HAP-1 (cell line): ENCODE results near the gene TCL1A.

Source experiments
- DNase-seq, 2 experiments: peaks; one replicate each; pipeline ENCODE4 v3.0.0-alpha.2; 2016 to 2020; ENCODE audit warnings: low spot score in 2 of 2
- H3K27me3 ChIP-seq: fragments of 250-450 bp; sonication (Bioruptor Pico); 2 replicates; pipeline ENCODE4 v1.5.1; 2020; ENCODE audit warnings: low read depth, mild to moderate bottlenecking, moderate library complexity
- H3K36me3 ChIP-seq: fragments of 250-450 bp; sonication (Bioruptor Pico); replicated peaks from 2 replicates; pipeline ENCODE4 v1.5.1; 2020; ENCODE audit warnings: mild to moderate bottlenecking
- H3K4me1 ChIP-seq: fragments of 250-450 bp; sonication (Bioruptor Pico); 2 replicates; pipeline ENCODE4 v1.5.1; 2020; ENCODE audit warnings: mild to moderate bottlenecking
- H3K4me3 ChIP-seq: fragments of 250-450 bp; sonication (Bioruptor Pico); 2 replicates; pipeline ENCODE4 v1.5.1; 2020; ENCODE audit warnings: mild to moderate bottlenecking, moderate library complexity
- H3K9me3 ChIP-seq: fragments of 250-450 bp; sonication (Bioruptor Pico); 2 replicates; pipeline ENCODE4 v1.5.1; 2020; ENCODE audit warnings: mild to moderate bottlenecking, moderate library complexity
- in situ Hi-C: fragments of 300-500 bp; cut with MboI; formaldehyde crosslinking; loops from 3 replicates; pipeline ENCODE4 v1.14.3; 2020; ENCODE audit warnings: low sequenced_read_pairs, inconsistent platforms, mixed read lengths

The TCL1A gene

DNA sequence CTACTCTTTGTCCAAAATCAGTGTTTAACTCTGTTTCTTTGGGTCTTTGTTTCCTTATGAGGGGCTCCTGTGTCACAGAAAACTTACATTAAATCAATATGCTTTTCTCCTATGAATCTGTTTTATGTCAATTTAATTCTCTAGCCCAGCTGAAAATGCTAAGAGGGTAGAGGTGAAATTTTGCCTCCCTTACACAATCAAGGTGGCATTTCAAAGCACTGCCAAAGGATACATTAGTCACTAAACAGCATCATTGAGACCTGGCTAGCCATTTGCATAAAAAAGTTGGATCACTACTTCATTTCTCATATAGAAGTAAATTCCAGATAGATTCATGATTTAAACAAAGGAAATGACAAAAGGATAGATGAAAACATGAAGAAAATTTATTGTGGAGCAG is 15.6 kb downstream of the TCL1A start:
- in situ Hi-C loops = no loop called here
- no peak for DNase-seq
- Histone ChIP-seq H3K4me3 (no peak overlapping the region), H3K36me3 (no peaks in the 10 kb centered on the region), H3K9me3 (no peaks in the 10 kb centered on the region), H3K4me1 (peaks cover 27% of the 10 kb centered on the region), H3K27me3 (no peaks in the 10 kb centered on the region)

GRCh38 chr14:95697764-95698163 is 16.2 kb downstream of the TCL1A start:
- Histone ChIP-seq H3K4me3 (no peak overlapping the region), H3K36me3 (no peaks in the 10 kb centered on the region), H3K27me3 (no peaks in the 10 kb centered on the region), H3K9me3 (no peaks in the 10 kb centered on the region), H3K4me1 (peaks cover 27% of the 10 kb centered on the region)
- DNase-seq = no peak
- in situ Hi-C loops = no loop called here

- H3K4me3 ChIP-seq = no peak overlapping the region
- H3K27me3 ChIP-seq = no peaks in the 10 kb centered on the region
- no peak for DNase-seq
- peaks cover 21% of the 10 kb centered on the region for H3K4me1 ChIP-seq
- in situ Hi-C loops = no loop called here
- H3K36me3 ChIP-seq = no peaks in the 10 kb centered on the region
- no peaks in the 10 kb centered on the region for H3K9me3 ChIP-seq
These were observed 17.2 kb downstream of the TCL1A start for GRCh38 chr14:95696741-95697140.

- in situ Hi-C loops = no loop called here
- H3K27me3 ChIP-seq = no peaks in the 10 kb centered on the region
- no peak overlapping the region for H3K4me3 ChIP-seq
- no peaks in the 10 kb centered on the region for H3K9me3 ChIP-seq
- H3K36me3 ChIP-seq = no peaks in the 10 kb centered on the region
- no peak for DNase-seq
- H3K4me1 ChIP-seq = peaks cover 13% of the 10 kb centered on the region
These were observed 18.0 kb downstream of the TCL1A start for GRCh38 chr14:95695913-95696312.

DNA sequence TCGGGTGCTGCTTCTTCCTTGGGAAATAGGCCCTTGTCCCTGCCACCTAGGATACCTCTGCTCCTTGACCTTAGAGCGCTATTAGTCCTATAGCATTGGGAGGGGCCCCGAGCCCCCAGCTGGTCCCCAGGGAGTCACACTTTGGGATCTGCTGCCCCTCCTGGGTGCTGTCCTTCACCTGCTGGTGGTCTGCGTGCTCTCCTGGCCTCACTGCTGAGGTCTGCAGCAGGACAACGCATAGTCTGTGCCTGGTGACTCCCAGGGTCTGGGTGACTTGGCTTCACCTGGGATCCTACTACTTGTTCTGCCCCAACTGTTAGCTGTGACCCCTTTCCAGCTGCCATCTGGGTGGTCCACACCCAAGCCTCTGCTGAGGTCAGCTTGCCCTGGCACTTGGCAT is 18.9 kb downstream of the TCL1A start:
- no peak for DNase-seq
- in situ Hi-C loops = no loop called here
- Histone ChIP-seq H3K36me3 (no peaks in the 10 kb centered on the region), H3K4me3 (no peak overlapping the region), H3K27me3 (no peaks in the 10 kb centered on the region), H3K9me3 (no peaks in the 10 kb centered on the region), H3K4me1 (peaks cover 5% of the 10 kb centered on the region)

DNA sequence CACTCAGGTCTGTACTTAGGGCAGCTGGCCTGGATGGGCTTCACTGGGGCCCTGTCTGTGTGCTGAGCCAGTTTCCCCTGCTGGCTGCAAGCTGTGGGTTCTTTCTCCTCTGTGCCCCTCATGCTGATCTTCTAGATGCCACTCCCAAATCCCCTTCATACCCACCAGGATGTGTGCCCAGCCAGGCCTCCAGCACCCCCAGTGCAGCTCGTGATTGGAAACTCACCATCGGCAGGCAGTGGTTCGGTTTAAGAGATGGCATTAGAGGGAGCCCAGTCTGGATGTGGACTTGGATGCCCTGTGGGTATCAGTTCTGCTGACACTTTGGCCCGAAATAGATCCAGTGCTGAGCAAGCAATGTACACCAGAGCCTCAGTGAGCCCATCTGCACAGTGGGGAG is 21.8 kb downstream of the TCL1A start:
- in situ Hi-C loops = no loop called here
- Histone ChIP-seq H3K9me3 (no peaks in the 10 kb centered on the region), H3K36me3 (no peaks in the 10 kb centered on the region), H3K4me3 (no peak overlapping the region), H3K27me3 (no peaks in the 10 kb centered on the region), H3K4me1 (no peaks in the 10 kb centered on the region)
- no peak for DNase-seq

DNA sequence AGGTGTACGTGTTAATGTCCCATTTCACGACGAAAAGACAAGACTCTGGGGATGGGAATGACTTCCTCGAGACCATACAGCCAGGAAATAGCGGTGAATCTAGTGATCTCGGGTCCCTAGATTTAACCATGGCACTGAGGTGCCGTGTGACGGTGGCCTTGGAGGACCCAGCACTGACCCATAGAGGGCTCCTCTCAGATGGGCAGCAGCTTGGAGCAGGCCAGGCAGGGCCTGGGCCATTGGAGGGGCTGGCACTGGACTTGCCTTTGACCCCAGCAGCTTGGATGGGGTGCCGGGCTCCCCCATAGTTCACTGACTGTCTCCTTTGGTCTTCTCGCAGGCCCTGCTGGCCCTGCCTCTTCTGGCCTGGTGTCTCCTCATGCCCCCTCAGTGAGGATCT is 22.3 kb downstream of the TCL1A start:
- Histone ChIP-seq H3K9me3 (no peaks in the 10 kb centered on the region), H3K36me3 (no peaks in the 10 kb centered on the region), H3K4me1 (no peaks in the 10 kb centered on the region), H3K4me3 (no peak overlapping the region), H3K27me3 (no peaks in the 10 kb centered on the region)
- DNase-seq = no peak
- in situ Hi-C loops = no loop called here

DNA sequence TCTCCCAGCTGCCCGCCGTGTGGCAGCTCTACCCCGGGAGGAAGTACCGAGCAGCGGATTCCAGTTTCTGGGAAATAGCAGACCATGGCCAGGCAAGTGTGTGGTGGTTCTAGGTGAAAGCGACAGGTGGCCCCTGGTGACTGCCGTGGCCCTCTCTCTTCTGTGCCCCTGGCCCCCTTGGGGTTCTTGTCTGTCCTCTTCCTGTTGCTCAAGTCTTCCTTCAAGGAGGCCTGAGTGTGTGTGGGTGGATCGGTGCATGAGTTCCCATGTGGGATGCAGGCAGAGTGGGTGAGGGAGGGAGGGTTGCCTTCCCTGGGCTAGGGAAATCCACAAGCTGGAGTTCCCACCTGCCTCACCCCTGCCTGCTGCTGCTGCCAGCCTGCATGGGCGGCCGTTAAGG is 23.1 kb downstream of the TCL1A start:
- Histone ChIP-seq H3K27me3 (no peaks in the 10 kb centered on the region), H3K4me3 (no peak overlapping the region), H3K9me3 (no peaks in the 10 kb centered on the region), H3K36me3 (no peaks in the 10 kb centered on the region), H3K4me1 (no peaks in the 10 kb centered on the region)
- in situ Hi-C loops = no loop called here
- no peak for DNase-seq

GRCh38 chr14:95689441-95689840 is 24.5 kb downstream of the TCL1A start:
- no peak overlapping the region for H3K4me3 ChIP-seq

GRCh38 chr14:95686935-95687334 is 27.0 kb downstream of the TCL1A start:
- Histone ChIP-seq H3K4me3 (no peak overlapping the region), H3K4me1 (peaks cover 3% of the 10 kb centered on the region; the same call in 1 of the 2 replicates), H3K36me3 (no peaks in the 10 kb centered on the region), H3K9me3 (no peaks in the 10 kb centered on the region), H3K27me3 (no peaks in the 10 kb centered on the region)
- DNase-seq = no peak
- in situ Hi-C loops = no loop called here

More at GRCh38 chr14:95689441-95689840, 24.5 kb downstream of the TCL1A start:
- no peak for DNase-seq
- Histone ChIP-seq H3K9me3 (no peaks in the 10 kb centered on the region), H3K4me1 (no peaks in the 10 kb centered on the region), H3K36me3 (no peaks in the 10 kb centered on the region), H3K27me3 (no peaks in the 10 kb centered on the region)
- in situ Hi-C loops = no loop called here

DNA sequence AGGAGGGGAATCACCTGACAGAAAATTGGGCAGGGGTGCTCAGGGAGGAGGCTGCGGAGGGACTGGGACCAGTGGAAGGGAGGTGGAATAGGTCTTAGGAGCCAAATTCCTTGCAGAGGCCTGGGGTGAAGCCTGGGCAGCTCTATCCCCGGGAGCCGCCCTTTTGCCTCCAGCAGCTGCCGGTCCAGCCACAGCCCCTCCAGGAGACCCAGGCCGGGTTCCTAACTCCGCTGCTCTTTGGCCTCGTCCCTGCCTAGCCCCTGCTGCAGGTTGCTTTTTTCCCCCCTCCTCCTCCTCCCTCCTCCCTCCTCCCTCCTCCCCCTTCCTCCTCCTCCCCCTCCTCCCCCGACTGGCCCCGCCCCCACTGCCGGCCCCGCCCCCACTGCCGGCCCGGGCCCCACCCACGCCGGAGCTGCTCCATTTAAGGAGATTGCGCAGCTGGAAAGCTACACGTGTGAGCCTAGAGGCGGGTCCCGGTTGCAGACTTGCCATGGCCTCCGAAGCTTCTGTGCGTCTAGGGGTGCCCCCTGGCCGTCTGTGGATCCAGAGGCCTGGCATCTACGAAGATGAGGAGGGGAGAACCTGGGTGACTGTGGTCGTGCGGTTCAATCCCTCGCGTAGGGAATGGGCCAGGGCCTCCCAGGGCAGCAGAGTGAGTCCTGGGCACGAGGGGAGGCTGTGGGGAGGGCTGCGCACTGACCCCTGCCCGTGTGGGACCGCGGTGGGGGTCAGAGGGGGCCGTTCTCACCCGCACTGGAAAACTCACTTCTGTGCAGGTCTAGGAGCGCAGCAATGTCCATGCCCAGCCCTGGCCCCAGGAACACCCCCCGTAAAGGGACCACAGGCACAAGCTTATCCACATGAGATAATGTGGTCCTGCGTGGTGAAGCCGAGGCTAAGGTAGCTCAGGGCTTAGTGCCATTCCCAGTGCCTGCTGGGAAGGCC is 27.7 kb downstream of the TCL1A start, which contains the start of gene TCL1B:
TCL1B (plus strand) TSS at position 449 of the 945 bp plus-strand sequence; CDS start at position 491, 42 bp downstream.
- Histone ChIP-seq H3K36me3 (no peaks in the 10 kb centered on the region), H3K4me1 (peaks cover 3% of the 10 kb centered on the region; the same call in 1 of the 2 replicates), H3K9me3 (no peaks in the 10 kb centered on the region), H3K4me3 (no peak within 1 kb of the TSS), H3K27me3 (no peaks in the 10 kb centered on the region)
- in situ Hi-C loops = no loop called here
- DNase-seq = no peak

DNA sequence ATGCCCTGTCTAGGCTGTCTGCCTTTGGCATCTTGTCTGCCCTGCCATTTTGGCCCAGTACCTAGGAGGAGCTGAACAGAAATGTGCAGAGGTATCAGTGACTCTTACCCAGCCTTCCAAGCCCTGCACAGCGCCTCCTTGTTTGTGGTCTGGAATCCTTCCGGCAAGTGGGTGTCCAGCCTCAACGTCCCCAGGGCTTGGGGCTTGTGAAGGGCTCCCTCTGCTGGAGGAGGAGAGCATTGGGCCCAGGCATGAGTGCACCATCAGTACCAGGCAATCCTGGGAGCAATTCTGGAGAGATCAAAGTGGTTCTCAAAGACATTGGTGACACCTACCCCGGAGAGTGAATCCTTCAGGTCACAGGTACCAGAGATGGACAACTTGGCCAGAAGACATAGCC is 30.1 kb downstream of the TCL1A start:
- Histone ChIP-seq H3K4me1 (peaks cover 3% of the 10 kb centered on the region; the same call in 1 of the 2 replicates), H3K9me3 (no peaks in the 10 kb centered on the region), H3K27me3 (no peaks in the 10 kb centered on the region), H3K36me3 (no peaks in the 10 kb centered on the region), H3K4me3 (no peak overlapping the region)
- in situ Hi-C loops = no loop called here
- DNase-seq = peak; percentile 19 to 65

- Histone ChIP-seq H3K27me3 (no peaks in the 10 kb centered on the region), H3K36me3 (no peaks in the 10 kb centered on the region), H3K4me3 (no peak overlapping the region), H3K9me3 (no peaks in the 10 kb centered on the region), H3K4me1 (peaks cover 10% of the 10 kb centered on the region)
- in situ Hi-C loops = no loop called here
- DNase-seq = no peak
These were observed 32.8 kb downstream of the TCL1A start for GRCh38 chr14:95681153-95681552.

DNA sequence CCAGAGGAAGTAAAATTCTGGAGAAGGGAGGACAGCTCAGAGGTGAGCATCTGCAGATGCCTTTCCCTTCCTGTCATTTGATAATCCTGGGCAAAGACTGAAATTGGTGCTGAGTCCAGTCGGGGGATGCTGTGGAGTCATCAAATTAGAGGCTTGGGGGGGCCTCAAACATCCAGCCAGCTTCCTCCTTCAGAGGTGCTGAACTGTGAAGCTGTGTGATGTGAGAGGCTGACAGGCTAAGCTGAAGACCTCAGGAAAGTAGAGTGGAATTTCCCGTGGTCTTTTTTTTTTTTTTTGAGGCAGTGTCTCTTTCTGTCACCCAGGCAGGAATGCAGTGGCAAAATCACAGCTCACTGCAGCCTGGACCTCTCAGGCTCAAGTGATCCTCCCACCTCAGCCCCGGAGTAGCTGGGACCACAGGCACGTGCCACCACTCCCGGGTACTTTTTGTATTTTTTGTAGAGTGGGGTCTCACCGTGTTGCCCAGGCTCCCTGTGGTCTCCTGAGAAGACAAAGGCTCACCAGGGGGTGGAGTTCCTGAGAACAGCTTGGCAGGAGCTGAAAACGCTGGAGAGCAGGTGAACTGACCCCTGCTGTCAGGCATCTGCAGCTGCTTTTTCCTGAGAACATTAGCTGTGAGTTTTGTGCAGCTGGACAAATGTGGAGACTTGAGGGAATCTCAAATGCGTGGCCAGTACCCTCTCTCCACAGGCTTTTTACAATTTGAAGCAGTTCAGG is 33.8 kb downstream of the TCL1A start:
- no peaks in the 10 kb centered on the region for H3K27me3 ChIP-seq
- no peaks in the 10 kb centered on the region for H3K9me3 ChIP-seq
- peaks cover 10% of the 10 kb centered on the region for H3K4me1 ChIP-seq
- no peaks in the 10 kb centered on the region for H3K36me3 ChIP-seq
- in situ Hi-C loops = no loop called here
- H3K4me3 ChIP-seq = no peak overlapping the region
- DNase-seq = peak in 1 of 2 experiments; percentile 51
